SK-N-SH treated with all-trans-retinoic acid at 6 μM for 48 hours (cell line): ENCODE measurements around the gene SLC6A9.

Experiments
- ATAC-seq: fragments of 200-7000 bp; cut with Tn5 transposase; 3 replicates; pipeline ENCODE4 v1.9.1; 2020; ENCODE audit warnings: mild to moderate bottlenecking, moderate library complexity
- BACH2 ChIP-seq: fragments of 250-450 bp; sonication (Bioruptor Pico); IDR thresholded peaks from 2 replicates; pipeline ENCODE4 v1.9.0; 2021; ENCODE audit warnings: mild to moderate bottlenecking, borderline replicate concordance
- CREB5 ChIP-seq: fragments of 250-450 bp; sonication (Bioruptor Pico); IDR thresholded peaks from 2 replicates; pipeline ENCODE4 v1.5.1; 2020; ENCODE audit warnings: low read depth, mild to moderate bottlenecking, moderate library complexity
- CSDC2 ChIP-seq: fragments of 250-450 bp; sonication (Bioruptor Pico); IDR thresholded peaks from 2 replicates; pipeline ENCODE4 v1.5.0; 2020; ENCODE audit warnings: mild to moderate bottlenecking, moderate library complexity
- CSRNP3 ChIP-seq: fragments of 250-450 bp; sonication (Bioruptor Pico); IDR thresholded peaks from 2 replicates; pipeline ENCODE4 v1.5.1; 2021; ENCODE audit warnings: mild to moderate bottlenecking, moderate library complexity
- ESRRG ChIP-seq: fragments of 250-450 bp; sonication (Bioruptor Pico); IDR thresholded peaks from 2 replicates; pipeline ENCODE4 v1.6.1; 2021; ENCODE audit warnings: mild to moderate bottlenecking
- OSR1 ChIP-seq: fragments of 250-450 bp; sonication (Bioruptor Pico); IDR thresholded peaks from 2 replicates; pipeline ENCODE4 v1.8.0; 2022; ENCODE audit warnings: moderate library complexity, mild to moderate bottlenecking, inconsistent platforms
- PATZ1 ChIP-seq: fragments of 250-450 bp; sonication (Bioruptor Pico); IDR thresholded peaks from 2 replicates; pipeline ENCODE4 v1.8.0; 2020; ENCODE audit warnings: mild to moderate bottlenecking, moderate library complexity, borderline replicate concordance
- POU6F1 ChIP-seq: fragments of 250-450 bp; sonication (Bioruptor Pico); IDR thresholded peaks from 2 replicates; pipeline ENCODE4 v1.8.0; 2021; ENCODE audit warnings: low read depth, mild to moderate bottlenecking, moderate library complexity, borderline replicate concordance
- PPARA ChIP-seq: fragments of 250-450 bp; sonication (Bioruptor Pico); IDR thresholded peaks from 2 replicates; pipeline ENCODE4 v1.5.0; 2020; ENCODE audit warnings: mild to moderate bottlenecking, borderline replicate concordance
- RARB ChIP-seq: fragments of 250-450 bp; sonication (Bioruptor Pico); IDR thresholded peaks from 2 replicates; pipeline ENCODE4 v1.8.0; 2021; ENCODE audit warnings: mild to moderate bottlenecking, moderate library complexity
- SNAI2 ChIP-seq: fragments of 250-450 bp; sonication (Bioruptor Pico); IDR thresholded peaks from 2 replicates; pipeline ENCODE4 v1.5.0; 2020; ENCODE audit warnings: mild to moderate bottlenecking, moderate library complexity
- TOX ChIP-seq: fragments of 250-450 bp; sonication (Bioruptor Pico); IDR thresholded peaks from 2 replicates; pipeline ENCODE4 v1.8.0; 2021; ENCODE audit warnings: mild to moderate bottlenecking, moderate library complexity, borderline replicate concordance
- ZC3H10 ChIP-seq: fragments of 250-450 bp; sonication (Bioruptor Pico); IDR thresholded peaks from 2 replicates; pipeline ENCODE4 v1.5.1; 2021; ENCODE audit warnings: mild to moderate bottlenecking, moderate library complexity
- ZFP3 ChIP-seq: fragments of 250-450 bp; sonication (Bioruptor Pico); IDR thresholded peaks from 2 replicates; pipeline ENCODE4 v1.5.0; 2020; ENCODE audit warnings: mild to moderate bottlenecking, moderate library complexity
- ZFP30 ChIP-seq: fragments of 450-650 bp; formaldehyde crosslinking; IDR thresholded peaks from 2 replicates; pipeline ENCODE4 v1.5.0; 2022; ENCODE audit warnings: mild to moderate bottlenecking, moderate library complexity
- ZNF565 ChIP-seq: fragments of 450-650 bp; formaldehyde crosslinking; conservative IDR thresholded peaks from 2 replicates; pipeline ENCODE4 v1.5.0; 2020; ENCODE audit warnings: low read depth, mild to moderate bottlenecking, moderate library complexity
- ZNF8 ChIP-seq: fragments of 450-650 bp; formaldehyde crosslinking; IDR thresholded peaks from 2 replicates; pipeline ENCODE4 v1.5.0; 2020; ENCODE audit warnings: mild to moderate bottlenecking, moderate library complexity

SLC6A9 gene

GRCh38 chr1:43956234-43956633 is 75.0 kb downstream of the SLC6A9 start:
- TF ChIP-seq CREB5 = no peak
- TF ChIP-seq OSR1 (CRISPR knock-in tag) = no peak
- no peak for TF ChIP-seq BACH2
- no peak for ATAC-seq

GRCh38 chr1:43954036-43954435 is 77.2 kb downstream of the SLC6A9 start:
- TF ChIP-seq ZFP30 (CRISPR knock-in tag) (no peak), PPARA (CRISPR knock-in tag) (no peak), CSDC2 (no peak), RARB (CRISPR knock-in tag) (no peak), SNAI2 (CRISPR knock-in tag) (no peak), ZNF8 (CRISPR knock-in tag) (no peak), ZNF565 (CRISPR knock-in tag) (no peak), PATZ1 (CRISPR knock-in tag) (no peak), ZC3H10 (no peak), POU6F1 (no peak), CREB5 (no peak), OSR1 (CRISPR knock-in tag) (no peak), TOX (no peak)
- ATAC-seq = no peak

- TF ChIP-seq CSRNP3 (CRISPR knock-in tag) (no peak), BACH2 (no peak)
- TF ChIP-seq, all 23 proteins: peak for 0
- no peak for ATAC-seq
Measured at GRCh38 chr1:43953361-43953760, 77.9 kb downstream of the SLC6A9 start.

GRCh38 chr1:43952731-43953346 is 78.4 kb downstream of the SLC6A9 start:
- TF ChIP-seq ZC3H10 (no peak), TOX (no peak), BACH2 (no peak)
- no peak for ATAC-seq

- ATAC-seq = no peak
- TF ChIP-seq ZFP3 (no peak), ESRRG (CRISPR knock-in tag) (no peak), CREB5 (no peak)
Measured at GRCh38 chr1:43951021-43951985, 80.0 kb downstream of the SLC6A9 start.
